RWPE2 (cell line): ENCODE results near the gene MED26.
"Not testable (repeated sequence)": the region's sequence is repeated elsewhere in the genome, so short reads cannot be mapped to it uniquely, and the experiment has no call there.

ENCODE experiments used
- ATAC-seq: fragments of 200-7000 bp; cut with Tn5 transposase; 3 replicates; pipeline ENCODE4 v1.9.1; 2021; ENCODE audit warnings: low read depth
- DNase-seq: peaks from one replicate; pipeline ENCODE4 v3.0.0-alpha.2; 2020; ENCODE audit warnings: low spot score
- H3K27ac ChIP-seq: fragments of 450-650 bp; 2 replicates; pipeline ENCODE4 v1.5.1; 2017; ENCODE audit warnings: mild to moderate bottlenecking; ENCODE audit not compliant: poor library complexity, severe bottlenecking
- H3K27me3 ChIP-seq: fragments of 250-450 bp; sonication (Bioruptor Pico); 2 replicates; pipeline ENCODE4 v1.5.1; 2021; ENCODE audit warnings: mild to moderate bottlenecking, moderate library complexity; ENCODE audit not compliant: insufficient read depth, poor library complexity, severe bottlenecking
- H3K36me3 ChIP-seq: fragments of 250-450 bp; sonication (Bioruptor Pico); 2 replicates; pipeline ENCODE4 v1.5.1; 2020; ENCODE audit warnings: low read depth, mild to moderate bottlenecking, moderate library complexity
- H3K4me1 ChIP-seq: fragments of 250-450 bp; sonication (Bioruptor Pico); 2 replicates; pipeline ENCODE4 v1.5.1; 2021; ENCODE audit warnings: mild to moderate bottlenecking, moderate library complexity; ENCODE audit not compliant: insufficient read depth, poor library complexity, severe bottlenecking
- H3K4me3 ChIP-seq: fragments of 250-450 bp; sonication (Bioruptor Pico); 2 replicates; pipeline ENCODE4 v1.5.1; 2021; ENCODE audit warnings: mild to moderate bottlenecking, moderate library complexity; ENCODE audit not compliant: severe bottlenecking
- H3K9me3 ChIP-seq: fragments of 250-450 bp; sonication (Bioruptor Pico); 2 replicates; pipeline ENCODE4 v1.5.1; 2021; ENCODE audit warnings: mild to moderate bottlenecking, moderate library complexity; ENCODE audit not compliant: severe bottlenecking
- CTCF ChIP-seq: fragments of 450-650 bp; IDR thresholded peaks from one replicate; pipeline ENCODE4 v1.5.1; 2017; ENCODE audit warnings: mild to moderate bottlenecking, moderate library complexity; ENCODE audit not compliant: poor library complexity, severe bottlenecking

MED26 gene

GRCh38 chr19:16628183-16628983 is at the start of gene MED26:
Gene MED26, minus strand, starts transcription at chr19:16628204. Its CDS starts 261 bp downstream, at chr19:16627943.
- Histone ChIP-seq H3K27me3 (no peaks in the 10 kb centered on the region), H3K4me3 (peak within 1 kb of the TSS; percentile 73), H3K9me3 (no peaks in the 10 kb centered on the region), H3K4me1 (no peaks in the 10 kb centered on the region), H3K36me3 (peaks cover 16% of the 10 kb centered on the region; the same call in 1 of the 2 replicates), H3K27ac (peak within 1 kb of the TSS; percentile 65)
- peak; percentile 89 for ATAC-seq
- TF ChIP-seq CTCF: no peak
- peak; percentile 90 for DNase-seq

GRCh38 chr19:16677055-16677454 is 49.1 kb upstream of the MED26 start:
- Histone ChIP-seq H3K9me3 (no peaks in the 10 kb centered on the region), H3K4me1 (peaks cover 5% of the 10 kb centered on the region), H3K36me3 (peaks cover 11% of the 10 kb centered on the region), H3K27ac (no peak overlapping the region), H3K4me3 (no peak overlapping the region), H3K27me3 (no peaks in the 10 kb centered on the region)
- ATAC-seq (no peak), DNase-seq (no peak)
- no peak for TF ChIP-seq CTCF

- no peaks in the 10 kb centered on the region for H3K27me3 ChIP-seq
- ATAC-seq: no peak
- H3K4me1 ChIP-seq: peaks cover 5% of the 10 kb centered on the region
- no peak overlapping the region for H3K27ac ChIP-seq
- TF ChIP-seq CTCF: no peak
- no peaks in the 10 kb centered on the region for H3K9me3 ChIP-seq
- H3K36me3 ChIP-seq: peaks cover 9% of the 10 kb centered on the region
- DNase-seq: no peak
- no peak overlapping the region for H3K4me3 ChIP-seq
Measured at GRCh38 chr19:16676101-16676798, 48.2 kb upstream of the MED26 start.

- not testable (repeated sequence) for H3K9me3 ChIP-seq, H3K4me3 ChIP-seq, H3K36me3 ChIP-seq, H3K27ac ChIP-seq, H3K27me3 ChIP-seq, H3K4me1 ChIP-seq, ATAC-seq, DNase-seq
Measured at GRCh38 chr19:16673839-16674238, 45.8 kb upstream of the MED26 start.

- no peak for TF ChIP-seq CTCF
- Histone ChIP-seq H3K9me3 (no peaks in the 10 kb centered on the region), H3K4me3 (no peak overlapping the region), H3K27ac (no peak overlapping the region), H3K36me3 (no peaks in the 10 kb centered on the region), H3K27me3 (no peaks in the 10 kb centered on the region), H3K4me1 (peaks cover 5% of the 10 kb centered on the region)
- ATAC-seq (no peak), DNase-seq (no peak)
Measured at GRCh38 chr19:16673231-16673630, 45.2 kb upstream of the MED26 start.
